Panc1 (cell line): Measurements from ENCODE around the gene FANCC. TPM values are rescaled to one million over a fixed set of nuclear protein-coding genes. Genes with fewer than 3 reads are reported as not detected.

ENCODE experiments used
- ATAC-seq: fragments of 200-7000 bp; cut with Tn5 transposase; 2 replicates; pipeline ENCODE4 v1.9.1; 2020; ENCODE audit warnings: mild to moderate bottlenecking, moderate library complexity
- BruUV-seq: library from RNA; stranded (reverse); fragments of 400-500 nt; replicated peaks from 2 replicates; lab custom pipeline; 2021; lab: Mats Ljungman, UMichigan
- CTCF ChIA-PET: fragments of 300-600 bp; sonication (Branson Sonifier 250); formaldehyde crosslinking; loops from one replicate; lab custom pipeline; 2022; ENCODE audit warnings: antibody characterized with exemption; lab: Charles Lee
- POLR2A ChIA-PET: fragments of 300-600 bp; sonication (Branson Sonifier 250); formaldehyde crosslinking; loops from one replicate; lab custom pipeline; 2022; ENCODE audit warnings: antibody characterized with exemption; lab: Charles Lee
- DNase-seq: peaks from one replicate; pipeline ENCODE4 v3.0.0-alpha.2; 2010; ENCODE audit warnings: low read depth, low spot score
- H3K27ac ChIP-seq: 2 replicates; pipeline ENCODE4 v1.5.1; 2011; ENCODE audit warnings: mild to moderate bottlenecking, low read length, inconsistent platforms
- H3K27me3 ChIP-seq: fragments of 200-500 bp; sonication (Bioruptor generic); 2 replicates; pipeline ENCODE4 v1.6.0; 2014; ENCODE audit warnings: low read length, inconsistent platforms; ENCODE audit not compliant: control insufficient read depth, insufficient read depth
- H3K36me3 ChIP-seq: fragments of 200-500 bp; sonication (Bioruptor generic); 2 replicates; pipeline ENCODE4 v1.5.1; 2014; ENCODE audit warnings: inconsistent platforms, mild to moderate bottlenecking, low read length, moderate library complexity; ENCODE audit not compliant: control insufficient read depth, insufficient read depth
- H3K4me1 ChIP-seq: 2 replicates; pipeline ENCODE4 v1.5.1; 2011; ENCODE audit warnings: inconsistent platforms, mild to moderate bottlenecking, low read length, moderate library complexity; ENCODE audit not compliant: control insufficient read depth, insufficient read depth
- H3K4me3 ChIP-seq, 2 experiments: 2 replicates each; pipeline ENCODE4 v1.5.1; 2011 to 2012; ENCODE audit warnings: low read depth in 2 of 2, low read length in 2 of 2, mild to moderate bottlenecking in 2 of 2, inconsistent platforms in 1 of 2, moderate library complexity in 1 of 2
- H3K9me3 ChIP-seq: fragments of 200-500 bp; sonication (Bioruptor generic); 2 replicates; pipeline ENCODE4 v1.5.1; 2014; ENCODE audit warnings: low read depth, mild to moderate bottlenecking, inconsistent platforms, low read length, moderate library complexity; ENCODE audit not compliant: control insufficient read depth, insufficient read depth
- CTCF ChIP-seq: fragments of 450-650 bp; IDR thresholded peaks from 2 replicates; pipeline ENCODE4 v1.5.1; 2017; ENCODE audit warnings: mild to moderate bottlenecking
- POLR2AphosphoS5 ChIP-seq: IDR thresholded peaks from 2 replicates; pipeline ENCODE4 v1.6.1; 2012; ENCODE audit warnings: mild to moderate bottlenecking, low read depth, low read length, moderate library complexity
- SIN3A ChIP-seq: IDR thresholded peaks from 2 replicates; pipeline ENCODE4 v1.6.1; 2012; ENCODE audit warnings: low read depth, mild to moderate bottlenecking, low read length, moderate library complexity, borderline replicate concordance; ENCODE audit not compliant: insufficient read depth
- TCF7L2 ChIP-seq: IDR thresholded peaks from 2 replicates; pipeline ENCODE4 v1.6.1; 2011; ENCODE audit warnings: mild to moderate bottlenecking, low read depth, low read length, inconsistent platforms
- in situ Hi-C: cut with HindIII; loops from 2 replicates; pipeline ENCODE4 v1.10.0; 2016; ENCODE audit warnings: low sequenced_read_pairs, low pct_unique_long_range_greater_than_20kb
- intact Hi-C: fragments of 100-400 bp; cut with micrococcal nuclease; formaldehyde crosslinking; loops from one replicate; pipeline ENCODE4 v1.10.0; 2022; ENCODE audit not compliant: unreplicated experiment
- total RNA-seq: library from RNA; stranded (reverse); gene quantifications from one replicate; pipeline ENCODE4 v1.2.1, GENCODE V29; 2021; ENCODE audit not compliant: unreplicated experiment
- TF ChIP-seq, protein P1 (sequence below), 2 experiments: IDR thresholded peaks; 2 replicates each; pipeline ENCODE4 v1.6.1; 2011 to 2012; ENCODE audit warnings: low read depth in 2 of 2, control low read depth in 1 of 2, low read length in 1 of 2, mild to moderate bottlenecking in 1 of 2, moderate library complexity in 1 of 2; ENCODE audit not compliant: insufficient read depth in 1 of 2

The FANCC gene
- total RNA-seq, 1 experiment from 2014 or later, result 17.8 TPM

DNA sequence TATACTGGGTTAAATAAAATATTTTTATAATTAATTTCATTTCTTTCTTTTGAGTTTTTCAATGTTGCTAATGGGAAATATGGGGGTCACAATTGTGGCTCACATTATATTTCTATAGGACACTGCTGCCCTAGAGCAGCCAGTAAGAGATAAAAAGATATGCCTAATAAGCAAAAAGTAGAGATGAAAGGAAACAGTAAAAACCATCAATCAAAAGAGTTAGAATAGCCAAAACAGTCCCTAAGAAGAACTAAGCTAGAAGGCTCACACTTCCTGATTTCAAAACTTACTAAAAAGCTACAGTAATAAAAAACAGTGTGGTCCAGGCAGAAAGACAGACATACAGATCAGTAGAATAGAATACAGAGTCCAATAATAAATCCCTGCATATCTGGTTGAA is 104.4 kb downstream of the FANCC start:
- Histone ChIP-seq H3K36me3 (no peaks in the 10 kb centered on the region), H3K4me1 (no peaks in the 10 kb centered on the region), H3K4me3 (no peak overlapping the region), H3K9me3 (no peaks in the 10 kb centered on the region), H3K27ac (no peak overlapping the region), H3K27me3 (no peaks in the 10 kb centered on the region)
- no TSS peak for BruUV-seq
- in situ Hi-C loops, result no loop called here
- DNase-seq (no peak), ATAC-seq (no peak)
- POLR2A ChIA-PET, result no interaction called here
- CTCF ChIA-PET, result no interaction called here
- intact Hi-C loops, result no loop called here
- no peak for TF ChIP-seq CTCF

GRCh38 chr9:95211028-95211427 is 106.5 kb downstream of the FANCC start:
- no TSS peak for BruUV-seq
- TF ChIP-seq SIN3A (no peak), TCF7L2 (no peak), POLR2AphosphoS5 (no peak), CTCF (no peak)
- TF ChIP-seq, protein P1, sequence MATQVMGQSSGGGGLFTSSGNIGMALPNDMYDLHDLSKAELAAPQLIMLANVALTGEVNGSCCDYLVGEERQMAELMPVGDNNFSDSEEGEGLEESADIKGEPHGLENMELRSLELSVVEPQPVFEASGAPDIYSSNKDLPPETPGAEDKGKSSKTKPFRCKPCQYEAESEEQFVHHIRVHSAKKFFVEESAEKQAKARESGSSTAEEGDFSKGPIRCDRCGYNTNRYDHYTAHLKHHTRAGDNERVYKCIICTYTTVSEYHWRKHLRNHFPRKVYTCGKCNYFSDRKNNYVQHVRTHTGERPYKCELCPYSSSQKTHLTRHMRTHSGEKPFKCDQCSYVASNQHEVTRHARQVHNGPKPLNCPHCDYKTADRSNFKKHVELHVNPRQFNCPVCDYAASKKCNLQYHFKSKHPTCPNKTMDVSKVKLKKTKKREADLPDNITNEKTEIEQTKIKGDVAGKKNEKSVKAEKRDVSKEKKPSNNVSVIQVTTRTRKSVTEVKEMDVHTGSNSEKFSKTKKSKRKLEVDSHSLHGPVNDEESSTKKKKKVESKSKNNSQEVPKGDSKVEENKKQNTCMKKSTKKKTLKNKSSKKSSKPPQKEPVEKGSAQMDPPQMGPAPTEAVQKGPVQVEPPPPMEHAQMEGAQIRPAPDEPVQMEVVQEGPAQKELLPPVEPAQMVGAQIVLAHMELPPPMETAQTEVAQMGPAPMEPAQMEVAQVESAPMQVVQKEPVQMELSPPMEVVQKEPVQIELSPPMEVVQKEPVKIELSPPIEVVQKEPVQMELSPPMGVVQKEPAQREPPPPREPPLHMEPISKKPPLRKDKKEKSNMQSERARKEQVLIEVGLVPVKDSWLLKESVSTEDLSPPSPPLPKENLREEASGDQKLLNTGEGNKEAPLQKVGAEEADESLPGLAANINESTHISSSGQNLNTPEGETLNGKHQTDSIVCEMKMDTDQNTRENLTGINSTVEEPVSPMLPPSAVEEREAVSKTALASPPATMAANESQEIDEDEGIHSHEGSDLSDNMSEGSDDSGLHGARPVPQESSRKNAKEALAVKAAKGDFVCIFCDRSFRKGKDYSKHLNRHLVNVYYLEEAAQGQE (IDR thresholded peaks at IDR 0.05; ENCODE audit: insufficient read depth in 1 of 2, low read depth in 2 of 2, low read length in 1 of 2), result no peak
- no peak overlapping the region for H3K4me3 ChIP-seq
- no peaks in the 10 kb centered on the region for H3K27me3 ChIP-seq
- POLR2A ChIA-PET, result no interaction called here
- ATAC-seq, result no peak
- H3K27ac ChIP-seq, result no peak overlapping the region
- CTCF ChIA-PET, result no interaction called here
- intact Hi-C loops (no loop called here), in situ Hi-C loops (no loop called here)
- H3K36me3 ChIP-seq, result no peaks in the 10 kb centered on the region
- no peak for DNase-seq
- H3K4me1 ChIP-seq, result no peaks in the 10 kb centered on the region
- no peaks in the 10 kb centered on the region for H3K9me3 ChIP-seq

GRCh38 chr9:95207403-95207802 is 110.1 kb downstream of the FANCC start:
- in situ Hi-C loops, result no loop called here
- CTCF ChIA-PET, result no interaction called here
- ATAC-seq (no peak), DNase-seq (no peak)
- no peaks in the 10 kb centered on the region for H3K36me3 ChIP-seq
- intact Hi-C loops, result no loop called here
- no peaks in the 10 kb centered on the region for H3K27me3 ChIP-seq
- no peak overlapping the region for H3K27ac ChIP-seq
- POLR2A ChIA-PET, result no interaction called here
- no TSS peak for BruUV-seq
- no peak overlapping the region for H3K4me3 ChIP-seq
- H3K4me1 ChIP-seq, result no peaks in the 10 kb centered on the region
- H3K9me3 ChIP-seq, result no peaks in the 10 kb centered on the region
- TF ChIP-seq SIN3A (no peak), CTCF (no peak), POLR2AphosphoS5 (no peak), TCF7L2 (no peak)
- TF ChIP-seq, protein P1 (IDR thresholded peaks at IDR 0.05; ENCODE audit: insufficient read depth in 1 of 2, low read depth in 2 of 2, low read length in 1 of 2), result no peak
